SU-DHL-6 (cell line): ENCODE results near the gene LYSMD4.

Source experiments
- EZH2phosphoT487 ChIP-seq: fragments of 200-600 bp; sonication (generic), shearing (Covaris generic); conservative IDR thresholded peaks from 2 replicates; pipeline ENCODE4 v1.6.1; 2018; ENCODE audit warnings: mild to moderate bottlenecking, antibody characterized with exemption, low read length, moderate library complexity, mixed read lengths
- TF ChIP-seq, protein P1 (sequence below): fragments of 200-600 bp; sonication (generic); IDR thresholded peaks from one replicate; pipeline ENCODE4 v1.5.1; 2017; ENCODE audit warnings: antibody characterized with exemption, mild to moderate bottlenecking, low read length, moderate library complexity; ENCODE audit not compliant: insufficient read depth, poor library complexity, severe bottlenecking

DNA sequence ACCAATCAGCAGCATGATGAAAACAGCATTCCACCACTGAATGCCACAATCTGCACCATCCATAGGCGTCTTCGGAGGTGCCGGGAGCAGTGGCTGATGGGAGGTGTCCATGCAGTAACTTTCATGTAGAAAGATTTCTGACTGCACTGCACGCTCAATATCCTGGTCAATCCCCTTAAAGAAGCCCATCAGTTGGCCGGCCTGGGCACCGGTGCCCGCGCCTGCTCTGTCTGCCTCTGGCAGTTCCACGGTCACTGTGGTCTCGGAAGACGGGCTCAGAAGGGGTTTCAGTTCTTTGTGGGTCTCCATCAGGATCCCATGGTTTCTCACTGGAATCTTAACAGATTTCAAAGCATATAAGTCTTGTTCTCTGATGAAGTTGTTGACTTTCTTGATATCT, 3.9 kb downstream of the LYSMD4 start:
- TF ChIP-seq, protein P1, sequence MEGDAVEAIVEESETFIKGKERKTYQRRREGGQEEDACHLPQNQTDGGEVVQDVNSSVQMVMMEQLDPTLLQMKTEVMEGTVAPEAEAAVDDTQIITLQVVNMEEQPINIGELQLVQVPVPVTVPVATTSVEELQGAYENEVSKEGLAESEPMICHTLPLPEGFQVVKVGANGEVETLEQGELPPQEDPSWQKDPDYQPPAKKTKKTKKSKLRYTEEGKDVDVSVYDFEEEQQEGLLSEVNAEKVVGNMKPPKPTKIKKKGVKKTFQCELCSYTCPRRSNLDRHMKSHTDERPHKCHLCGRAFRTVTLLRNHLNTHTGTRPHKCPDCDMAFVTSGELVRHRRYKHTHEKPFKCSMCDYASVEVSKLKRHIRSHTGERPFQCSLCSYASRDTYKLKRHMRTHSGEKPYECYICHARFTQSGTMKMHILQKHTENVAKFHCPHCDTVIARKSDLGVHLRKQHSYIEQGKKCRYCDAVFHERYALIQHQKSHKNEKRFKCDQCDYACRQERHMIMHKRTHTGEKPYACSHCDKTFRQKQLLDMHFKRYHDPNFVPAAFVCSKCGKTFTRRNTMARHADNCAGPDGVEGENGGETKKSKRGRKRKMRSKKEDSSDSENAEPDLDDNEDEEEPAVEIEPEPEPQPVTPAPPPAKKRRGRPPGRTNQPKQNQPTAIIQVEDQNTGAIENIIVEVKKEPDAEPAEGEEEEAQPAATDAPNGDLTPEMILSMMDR, result no peak
- no peak for TF ChIP-seq EZH2phosphoT487
